ENCODE data around the gene HNRNPF. TPM values are rescaled to one million over a fixed set of nuclear protein-coding genes. Genes with fewer than 3 reads are reported as not detected.

Gene HNRNPF
- total RNA-seq, 1 donor from 2014 or later: 163 TPM

DNA sequence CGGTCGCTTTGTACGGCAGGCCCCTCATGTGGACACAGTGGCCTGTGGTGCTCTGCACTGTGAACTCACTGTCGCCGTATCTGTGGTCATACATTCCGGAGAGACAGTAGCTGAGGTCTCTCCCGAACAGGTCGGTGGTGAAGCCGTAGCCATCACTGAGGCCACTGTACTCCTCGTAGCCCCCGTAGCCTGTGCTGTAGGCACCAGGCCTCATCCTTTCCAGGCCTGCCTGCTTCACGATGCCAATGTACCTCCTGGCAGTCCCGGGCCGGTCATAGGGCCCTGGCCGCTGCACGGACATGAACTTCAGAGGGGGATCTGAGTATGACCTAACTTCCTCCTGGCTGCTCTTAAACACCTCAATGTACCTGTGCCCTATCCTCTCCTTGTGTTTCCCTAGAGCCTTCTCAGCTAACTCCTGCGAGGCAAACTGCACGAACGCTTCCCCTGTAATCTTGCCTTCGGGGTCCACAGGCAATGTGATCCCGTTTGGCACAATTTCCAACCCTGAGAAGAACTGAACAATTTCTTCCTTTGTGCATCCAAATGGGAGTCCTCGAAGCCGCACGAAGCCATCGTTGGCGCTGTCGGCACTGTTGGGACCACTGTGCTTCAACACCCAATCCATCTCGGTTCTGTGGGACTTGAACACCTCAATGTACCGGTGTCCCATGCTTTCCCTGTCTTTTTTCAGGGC lies 21.9 kb downstream of the HNRNPF start:
- DNase-seq (ENCODE audit: low spot score in 2 of 2, unreplicated experiment in 2 of 2): no peak
- Mint-ChIP-seq H3K36me3 (peaks cover 38% of the 10 kb centered on the region), H3K4me3 (no peak overlapping the region), H3K27me3 (ENCODE audit: low read depth) (no peaks in the 10 kb centered on the region), H3K27ac (no peak overlapping the region), H3K4me1 (peaks cover 16% of the 10 kb centered on the region), H3K9me3 (no peaks in the 10 kb centered on the region)
- TF ChIP-seq CTCF (IDR thresholded peaks at IDR 0.05; ENCODE audit: unreplicated experiment): no peak

DNA sequence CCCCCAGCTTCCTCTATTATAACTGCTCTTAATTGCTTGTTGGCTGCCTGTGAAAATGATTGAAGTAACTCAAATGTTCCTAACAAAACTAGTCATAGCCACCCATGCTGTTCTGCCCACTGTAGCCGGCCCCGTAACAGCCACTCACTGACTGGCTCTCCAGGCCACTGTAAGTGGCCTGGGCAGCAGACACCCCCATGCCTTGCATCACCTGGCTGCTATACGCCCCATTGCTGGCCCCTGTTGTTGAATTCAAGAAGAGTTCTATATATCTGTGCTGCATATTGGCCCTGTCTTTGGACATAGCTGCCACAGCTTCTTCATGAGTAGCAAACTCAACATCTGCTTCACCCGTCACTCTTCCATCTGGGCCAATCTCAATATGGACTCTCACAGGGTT lies 22.4 kb downstream of the HNRNPF start:
- TF ChIP-seq CTCF (IDR thresholded peaks at IDR 0.05; ENCODE audit: unreplicated experiment): no peak
- no peak for DNase-seq (ENCODE audit: low spot score in 2 of 2, unreplicated experiment in 2 of 2)
- Mint-ChIP-seq H3K36me3 (peaks cover 35% of the 10 kb centered on the region), H3K27ac (no peak overlapping the region), H3K9me3 (no peaks in the 10 kb centered on the region), H3K27me3 (ENCODE audit: low read depth) (no peaks in the 10 kb centered on the region), H3K4me3 (no peak overlapping the region), H3K4me1 (peaks cover 14% of the 10 kb centered on the region)

DNA sequence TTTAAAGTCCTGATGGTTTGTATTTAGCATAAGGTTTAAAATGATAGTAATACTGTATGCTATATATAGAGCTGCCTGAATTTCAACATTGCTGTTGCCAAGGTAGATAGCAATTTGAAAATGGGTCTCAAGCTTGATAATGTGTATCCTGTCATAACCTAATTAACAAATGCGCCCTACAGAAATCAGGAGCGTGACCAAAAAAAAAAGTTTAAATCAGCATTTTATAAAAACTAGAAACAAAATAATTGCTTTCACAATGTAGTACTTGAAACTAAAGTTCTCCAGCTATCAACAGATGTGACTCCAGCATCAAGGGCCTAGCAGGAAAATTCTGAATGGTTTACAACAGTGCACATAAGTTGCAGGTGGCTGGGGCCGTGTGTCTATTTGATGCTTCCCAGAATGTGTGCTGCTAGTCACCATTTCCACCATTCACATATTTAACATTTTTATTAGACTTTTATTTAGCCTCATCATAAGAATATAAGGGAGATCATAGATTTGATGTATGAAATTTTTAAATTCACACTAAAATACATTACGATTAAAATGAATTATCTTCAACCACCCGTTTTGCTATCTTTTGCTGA lies 23.5 kb downstream of the HNRNPF start:
- TF ChIP-seq CTCF (IDR thresholded peaks at IDR 0.05; ENCODE audit: unreplicated experiment): no peak
- DNase-seq (ENCODE audit: low spot score in 2 of 2, unreplicated experiment in 2 of 2): no peak
- Mint-ChIP-seq H3K4me3 (no peak overlapping the region), H3K9me3 (no peaks in the 10 kb centered on the region), H3K4me1 (peaks cover 10% of the 10 kb centered on the region), H3K36me3 (peaks cover 33% of the 10 kb centered on the region), H3K27ac (no peak overlapping the region), H3K27me3 (ENCODE audit: low read depth) (no peaks in the 10 kb centered on the region)

- H3K27me3 Mint-ChIP-seq (ENCODE audit: low read depth): no peaks in the 10 kb centered on the region
- peaks cover 2% of the 10 kb centered on the region for H3K4me1 Mint-ChIP-seq
- no peak for DNase-seq (ENCODE audit: low spot score in 2 of 2, unreplicated experiment in 2 of 2)
- no peak overlapping the region for H3K27ac Mint-ChIP-seq
- no peaks in the 10 kb centered on the region for H3K9me3 Mint-ChIP-seq
- no peak for TF ChIP-seq CTCF (IDR thresholded peaks at IDR 0.05; ENCODE audit: unreplicated experiment)
- H3K36me3 Mint-ChIP-seq: peaks cover 27% of the 10 kb centered on the region
- H3K4me3 Mint-ChIP-seq: no peak overlapping the region
Observed at GRCh38 chr10:43384252-43385221, 24.4 kb downstream of the HNRNPF start.

DNA sequence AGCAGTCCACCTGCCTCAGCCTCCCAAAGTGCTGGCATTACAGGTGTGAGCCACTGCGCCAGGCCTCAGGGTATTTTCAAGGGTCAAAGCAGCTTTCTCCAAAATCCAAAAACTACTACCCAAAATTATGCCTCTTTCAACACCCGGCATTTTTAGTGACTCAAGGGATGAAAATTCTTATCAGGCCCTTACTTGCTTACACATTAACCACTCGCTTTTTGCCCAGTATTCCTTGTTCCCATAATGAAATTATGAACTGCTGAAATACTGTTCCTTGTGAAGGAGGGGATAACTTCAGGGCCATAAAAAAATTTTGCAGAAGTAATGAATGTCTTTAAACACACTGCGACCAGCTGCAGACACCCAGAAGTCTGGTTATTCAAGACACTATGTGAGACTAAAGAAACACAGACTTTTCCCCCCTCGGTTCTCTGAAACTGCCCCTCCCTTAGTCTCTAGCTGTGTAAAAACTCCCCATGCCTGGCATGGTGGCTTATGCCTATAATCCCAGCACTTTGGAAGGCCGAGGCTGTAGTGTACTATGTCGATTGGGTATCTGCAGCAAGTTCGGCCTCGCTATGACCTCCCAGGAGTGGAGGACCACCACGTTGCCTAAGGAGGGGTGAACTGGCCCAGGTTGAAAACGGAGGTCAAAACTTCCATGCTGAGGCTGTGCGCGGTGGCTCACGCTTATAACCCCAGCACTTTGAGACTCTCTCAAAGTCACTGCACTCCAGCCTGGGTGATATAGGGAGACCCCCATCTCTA lies 25.6 kb downstream of the HNRNPF start:
- H3K4me1 Mint-ChIP-seq: no peaks in the 10 kb centered on the region
- H3K4me3 Mint-ChIP-seq: no peak overlapping the region
- H3K27me3 Mint-ChIP-seq (ENCODE audit: low read depth): no peaks in the 10 kb centered on the region
- no peak overlapping the region for H3K27ac Mint-ChIP-seq
- peaks cover 22% of the 10 kb centered on the region for H3K36me3 Mint-ChIP-seq
- no peaks in the 10 kb centered on the region for H3K9me3 Mint-ChIP-seq
- TF ChIP-seq CTCF (IDR thresholded peaks at IDR 0.05; ENCODE audit: unreplicated experiment): no peak
- no peak for DNase-seq (ENCODE audit: low spot score in 2 of 2, unreplicated experiment in 2 of 2)
